Stomach (tissue), 9 donors: ENCODE results near the gene EVC2. TPM values are rescaled to one million over a fixed set of nuclear protein-coding genes. Genes with fewer than 3 reads are reported as not detected.

ENCODE experiments used
- DNase-seq, 2 donors: peaks; one replicate each; pipeline versions ENCODE4 v3.0.0 to v3.0.0-alpha.2; 2013 to 2019
- H3K27ac ChIP-seq, 5 donors: fragments of 200-600 bp in 4 of 5; sonication (generic) in 4 of 5; one replicate each; pipeline ENCODE4 v1.5.1; 2013 to 2019; ENCODE audit warnings: mild to moderate bottlenecking in 1 of 5, moderate library complexity in 1 of 5
- H3K27me3 ChIP-seq, 3 donors: fragments of 200-600 bp; sonication (generic); one replicate each; pipeline ENCODE4 v1.5.1; 2017 to 2019; ENCODE audit warnings: mixed run types in 1 of 3
- H3K36me3 ChIP-seq, 4 donors: fragments of 200-600 bp; sonication (generic); 1 replicate in 3 of 4; 2 replicates in 1 of 4; pipeline ENCODE4 v1.5.1; 2016 to 2019
- H3K4me1 ChIP-seq, 4 donors: fragments of 200-600 bp; sonication (generic); one replicate each; pipeline ENCODE4 v1.5.1; 2016 to 2019
- H3K4me3 ChIP-seq, 4 donors: fragments of 200-600 bp; sonication (generic) in 3 of 4; one replicate each; pipeline ENCODE4 v1.5.1; 2016 to 2019; ENCODE audit warnings: mild to moderate bottlenecking in 1 of 4
- H3K9me3 ChIP-seq, 4 donors: fragments of 200-600 bp; sonication (generic); one replicate each; pipeline ENCODE4 v1.5.1; 2016 to 2019
- EP300 ChIP-seq: sonication (generic); formaldehyde crosslinking; IDR thresholded peaks from one replicate; pipeline ENCODE4 v1.6.1; 2017; ENCODE audit warnings: antibody characterized with exemption
- POLR2A ChIP-seq, 4 donors: fragments of 450-650 bp; IDR thresholded peaks; one replicate each; pipeline ENCODE4 v1.6.1; 2016; ENCODE audit warnings: antibody characterized with exemption in 4 of 4, control low read depth in 2 of 4, mild to moderate bottlenecking in 1 of 4, moderate library complexity in 1 of 4
- POLR2AphosphoS5 ChIP-seq, 3 donors: sonication (generic); formaldehyde crosslinking; IDR thresholded peaks; one replicate each; pipeline ENCODE4 v1.6.1; 2016; ENCODE audit warnings: antibody characterized with exemption in 3 of 3
- WGBS, 5 donors: extraction: QIAGEN DNeasy Blood & Tissue Kit in 3 of 5; methylation state at CpG; one replicate each; pipeline versions ENCODE4 v1.1.5 to v1.1.7; 2013 to 2018; 5-methylcytosine and 5-hydroxymethylcytosine counted together
- intact Hi-C: fragments of 100-400 bp; cut with DNase I; formaldehyde crosslinking; loops from one replicate; pipeline ENCODE4 v1.15.1; 2023; ENCODE audit warnings: low total_unique reads
- polyA plus RNA-seq, 3 donors: library from polyadenylated mRNA; stranded (reverse); fragments of 200-250 nt; gene quantifications; one replicate each; pipeline ENCODE4 v1.2.3, GENCODE V29; 2013
- total RNA-seq, 5 donors: library from RNA; depleted of rRNA; stranded (reverse); fragments of >200 nt; gene quantifications; one replicate each; pipeline versions ENCODE4 v1.1.0 to v1.2.3, GENCODE V29; 2014 to 2016
- TF ChIP-seq, protein P1 (sequence below), 7 experiments: fragments of 450-650 bp in 4 of 7; fragments of 200-600 bp in 3 of 7; sonication (generic) in 3 of 7; IDR thresholded peaks; one replicate each; pipeline ENCODE4 v1.5.1; 2016 to 2019; ENCODE audit warnings: antibody characterized with exemption in 7 of 7, control low read depth in 2 of 7, mild to moderate bottlenecking in 1 of 7
- donor health status: healthy with polysubstance abuse.
- donor health status: Bipolar disorder and iron deficiency.
- donor health status: healthy.

Gene EVC2
- total and polyA plus RNA-seq, 8 donors = 0.76 to 11.7 (median 4.9) TPM

DNA sequence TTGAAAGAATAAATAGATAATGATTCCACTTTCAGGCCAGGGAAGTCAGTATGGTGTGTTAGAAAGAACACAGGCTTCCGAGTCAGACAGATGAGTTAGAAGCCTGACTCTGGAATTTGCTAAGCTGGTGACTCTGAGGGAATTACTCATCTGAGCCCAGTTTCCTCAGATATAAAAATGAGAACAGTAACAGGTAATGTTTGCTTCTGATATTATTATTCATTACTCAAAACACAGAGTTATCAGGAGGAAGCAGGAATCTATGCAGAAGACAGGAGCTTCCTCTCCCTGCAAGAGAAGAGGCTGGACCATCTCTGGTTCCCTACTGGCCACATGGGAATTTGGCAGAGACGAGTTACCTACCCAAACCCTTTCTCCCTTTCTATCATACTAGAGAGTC is 163.1 kb downstream of the EVC2 start:
- DNase-seq = no peak

DNA sequence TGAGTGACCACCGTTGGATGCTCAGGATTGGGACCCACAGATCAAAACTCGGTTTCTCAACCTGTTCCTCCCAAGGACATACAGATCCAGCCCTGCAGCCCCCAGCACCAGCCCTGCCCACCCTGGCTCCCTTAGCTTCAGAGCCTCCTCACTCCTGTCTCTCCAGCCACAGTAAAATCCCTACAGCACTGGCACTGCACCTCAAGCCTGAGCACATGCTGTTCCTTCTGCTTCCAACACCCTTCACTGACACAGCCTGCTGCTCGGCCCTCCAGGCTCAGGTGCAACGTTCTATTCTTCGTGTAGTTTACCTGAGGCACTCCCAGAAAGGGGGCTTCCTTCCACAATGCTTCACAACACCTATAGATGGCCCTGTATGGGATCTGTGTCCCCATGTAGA is 163.6 kb downstream of the EVC2 start:
- intact Hi-C loops = no loop called here
- H3K36me3 ChIP-seq = peaks cover 0 to 24% (median 4%) of the 10 kb centered on the region in 4 donors
- H3K9me3 ChIP-seq = peaks cover 0 to 22% (median 8%) of the 10 kb centered on the region in 4 donors
- H3K4me1 ChIP-seq = no peaks in the 10 kb centered on the region
- H3K4me3 ChIP-seq = no peak overlapping the region
- TF ChIP-seq, protein P1, sequence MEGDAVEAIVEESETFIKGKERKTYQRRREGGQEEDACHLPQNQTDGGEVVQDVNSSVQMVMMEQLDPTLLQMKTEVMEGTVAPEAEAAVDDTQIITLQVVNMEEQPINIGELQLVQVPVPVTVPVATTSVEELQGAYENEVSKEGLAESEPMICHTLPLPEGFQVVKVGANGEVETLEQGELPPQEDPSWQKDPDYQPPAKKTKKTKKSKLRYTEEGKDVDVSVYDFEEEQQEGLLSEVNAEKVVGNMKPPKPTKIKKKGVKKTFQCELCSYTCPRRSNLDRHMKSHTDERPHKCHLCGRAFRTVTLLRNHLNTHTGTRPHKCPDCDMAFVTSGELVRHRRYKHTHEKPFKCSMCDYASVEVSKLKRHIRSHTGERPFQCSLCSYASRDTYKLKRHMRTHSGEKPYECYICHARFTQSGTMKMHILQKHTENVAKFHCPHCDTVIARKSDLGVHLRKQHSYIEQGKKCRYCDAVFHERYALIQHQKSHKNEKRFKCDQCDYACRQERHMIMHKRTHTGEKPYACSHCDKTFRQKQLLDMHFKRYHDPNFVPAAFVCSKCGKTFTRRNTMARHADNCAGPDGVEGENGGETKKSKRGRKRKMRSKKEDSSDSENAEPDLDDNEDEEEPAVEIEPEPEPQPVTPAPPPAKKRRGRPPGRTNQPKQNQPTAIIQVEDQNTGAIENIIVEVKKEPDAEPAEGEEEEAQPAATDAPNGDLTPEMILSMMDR (IDR thresholded peaks at IDR 0.05) = no peak
- TF ChIP-seq POLR2A (IDR thresholded peaks at IDR 0.05) (no peak), EP300 (no peak), POLR2AphosphoS5 (IDR thresholded peaks at IDR 0.05) (no peak)
- DNase-seq = no peak
- H3K27me3 ChIP-seq = no peaks in the 10 kb centered on the region
- H3K27ac ChIP-seq = no peak overlapping the region
- 59 to 81% (median 69%) methylated on average over 5 of the region's 5 CpGs for WGBS, 5 donors

More for the DNA sequence above, 163.1 kb downstream of the EVC2 start:
- H3K4me1 ChIP-seq = no peaks in the 10 kb centered on the region
- H3K4me3 ChIP-seq = no peak overlapping the region
- H3K36me3 ChIP-seq = peaks cover 0 to 29% (median 4%) of the 10 kb centered on the region in 4 donors
- TF ChIP-seq, protein P1 (IDR thresholded peaks at IDR 0.05) = no peak
- TF ChIP-seq POLR2A (IDR thresholded peaks at IDR 0.05) = no peak
- no peak for TF ChIP-seq POLR2AphosphoS5 (IDR thresholded peaks at IDR 0.05)
- no peak for TF ChIP-seq EP300
- intact Hi-C loops = no loop called here
- WGBS, 5 donors = 41 to 71% (median 68%) methylated on average over 2 of the region's 2 CpGs
- no peak overlapping the region for H3K27ac ChIP-seq
- peaks cover 0 to 26% (median 10%) of the 10 kb centered on the region in 4 donors for H3K9me3 ChIP-seq
- no peaks in the 10 kb centered on the region for H3K27me3 ChIP-seq

DNA sequence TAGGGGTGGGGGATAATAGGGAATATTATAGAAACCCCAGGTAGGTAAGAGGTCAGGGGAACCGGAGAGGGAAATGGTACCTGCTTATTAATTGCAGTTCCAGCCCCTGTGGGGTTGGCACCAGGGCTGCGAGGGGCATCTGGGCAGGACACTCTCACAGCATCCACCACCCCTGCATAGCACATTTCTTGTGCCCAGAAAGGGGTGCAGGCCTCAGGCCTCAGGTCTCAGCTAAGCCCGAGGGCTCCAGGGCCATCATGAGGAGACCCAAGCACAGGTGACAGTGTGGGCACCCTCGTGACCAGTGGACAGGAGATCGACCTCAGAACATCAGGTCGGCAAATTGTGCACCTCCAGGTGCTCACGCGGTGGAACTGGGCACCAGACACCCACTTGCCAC is 164.7 kb downstream of the EVC2 start:
- DNase-seq = no peak
- intact Hi-C loops = no loop called here
- Histone ChIP-seq H3K27me3 (no peaks in the 10 kb centered on the region), H3K36me3 (peaks cover 0 to 18% (median 4%) of the 10 kb centered on the region in 4 donors), H3K9me3 (peaks cover 0 to 13% (median 6%) of the 10 kb centered on the region in 4 donors), H3K4me3 (no peak overlapping the region), H3K27ac (no peak overlapping the region), H3K4me1 (no peaks in the 10 kb centered on the region)
- WGBS, 5 donors = 85 to 97% (median 91%) methylated on average over 5 to 8 of the region's 8 CpGs
- no peak for TF ChIP-seq POLR2A (IDR thresholded peaks at IDR 0.05)
- no peak for TF ChIP-seq EP300
- no peak for TF ChIP-seq POLR2AphosphoS5 (IDR thresholded peaks at IDR 0.05)
- TF ChIP-seq, protein P1 (IDR thresholded peaks at IDR 0.05) = no peak

DNA sequence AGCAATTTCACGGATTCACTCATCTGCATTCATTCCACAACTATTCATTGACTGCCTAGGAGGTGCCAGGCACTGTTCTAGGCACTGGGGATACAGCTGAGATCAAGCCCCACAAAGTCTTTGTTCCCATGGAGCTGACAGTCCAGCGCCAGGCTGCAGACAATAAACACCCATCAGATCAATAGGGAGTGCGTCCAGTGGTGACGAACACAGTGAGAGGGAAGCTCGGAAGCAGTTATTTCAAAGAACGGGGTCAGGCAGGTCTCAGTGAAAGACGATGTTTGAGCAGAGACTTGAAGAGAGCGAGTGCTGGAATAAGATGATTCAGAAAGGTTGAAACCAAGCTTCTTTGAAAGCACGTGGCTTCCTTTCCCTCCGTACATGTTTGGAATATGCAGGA is 167.2 kb downstream of the EVC2 start:
- 82 to 87% (median 84%) methylated on average over 10 of the region's 10 CpGs for WGBS, 5 donors
- DNase-seq = no peak
- Histone ChIP-seq H3K4me3 (no peak overlapping the region), H3K27me3 (no peaks in the 10 kb centered on the region), H3K9me3 (no peaks in the 10 kb centered on the region), H3K4me1 (no peaks in the 10 kb centered on the region), H3K27ac (no peak overlapping the region), H3K36me3 (peaks cover 0 to 6% (median 0%) of the 10 kb centered on the region in 4 donors)
- TF ChIP-seq EP300 (no peak), POLR2AphosphoS5 (IDR thresholded peaks at IDR 0.05) (no peak), POLR2A (IDR thresholded peaks at IDR 0.05) (no peak)
- TF ChIP-seq, protein P1 (IDR thresholded peaks at IDR 0.05) = no peak
- intact Hi-C loops = no loop called here
